MM.1S (cell line): Measurements from ENCODE around the gene ESRRB.

Experiments
- DNase-seq: peaks from one replicate; pipeline ENCODE4 v3.0.0-alpha.2; 2015
- H2AFZ ChIP-seq: fragments of 300-600 bp; sonication (generic); 2 replicates; pipeline ENCODE4 v1.6.0; 2016; ENCODE audit warnings: antibody characterized with exemption, low read length
- H3F3A ChIP-seq: fragments of 300-600 bp; sonication (generic); 2 replicates; pipeline ENCODE4 v1.6.1; 2016; ENCODE audit warnings: mild to moderate bottlenecking, antibody characterized with exemption, low read length, moderate library complexity, mixed read lengths; ENCODE audit not compliant: insufficient read depth
- H3K27ac ChIP-seq: fragments of 300-600 bp; sonication (generic); 2 replicates; pipeline ENCODE4 v1.5.1; 2016; ENCODE audit warnings: mild to moderate bottlenecking, low read length
- H3K27me3 ChIP-seq: fragments of 300-600 bp; sonication (generic); replicated peaks from 2 replicates; pipeline ENCODE4 v1.6.0; 2016; ENCODE audit warnings: low read length; ENCODE audit not compliant: insufficient read depth
- H3K36me3 ChIP-seq: fragments of 300-600 bp; sonication (generic); replicated peaks from 2 replicates; pipeline ENCODE4 v1.6.1; 2016; ENCODE audit warnings: mild to moderate bottlenecking, low read length, mixed read lengths; ENCODE audit not compliant: insufficient read depth
- H3K4me1 ChIP-seq: fragments of 300-600 bp; sonication (generic); 2 replicates; pipeline ENCODE4 v1.6.1; 2016; ENCODE audit warnings: low read length, mixed read lengths
- H3K4me2 ChIP-seq: fragments of 300-600 bp; sonication (generic); 2 replicates; pipeline ENCODE4 v1.6.0; 2016; ENCODE audit warnings: low read depth, low read length
- H3K4me3 ChIP-seq: fragments of 300-600 bp; sonication (generic); 2 replicates; pipeline ENCODE4 v1.5.1; 2016; ENCODE audit warnings: low read length, mixed read lengths
- H3K79me2 ChIP-seq: fragments of 300-600 bp; sonication (generic); 2 replicates; pipeline ENCODE4 v1.6.1; 2016; ENCODE audit warnings: mixed run types, low read length, mixed read lengths
- H3K9ac ChIP-seq: fragments of 300-600 bp; sonication (generic); 2 replicates; pipeline ENCODE4 v1.6.1; 2016; ENCODE audit warnings: low read length, mixed read lengths
- H3K9me2 ChIP-seq: fragments of 300-600 bp; sonication (generic); replicated peaks from 2 replicates; pipeline ENCODE4 v1.6.1; 2016; ENCODE audit warnings: mild to moderate bottlenecking, low read length, mixed read lengths; ENCODE audit not compliant: insufficient read depth
- H3K9me3 ChIP-seq: fragments of 300-600 bp; sonication (generic); replicated peaks from 2 replicates; pipeline ENCODE4 v1.6.1; 2016; ENCODE audit warnings: mild to moderate bottlenecking, low read length, mixed read lengths; ENCODE audit not compliant: insufficient read depth
- H4K20me1 ChIP-seq: fragments of 300-600 bp; sonication (generic); 2 replicates; pipeline ENCODE4 v1.6.1; 2016; ENCODE audit warnings: mild to moderate bottlenecking, low read length, moderate library complexity, mixed read lengths; ENCODE audit not compliant: insufficient read depth
- EZH2 ChIP-seq: fragments of 300-600 bp; sonication (generic); optimal IDR thresholded peaks from 2 replicates; pipeline ENCODE3; 2017; ENCODE audit warnings: low read depth, mild to moderate bottlenecking, antibody characterized with exemption, low read length, mixed read lengths
- EZH2phosphoT487 ChIP-seq: fragments of 300-600 bp; sonication (generic); IDR thresholded peaks from 2 replicates; pipeline ENCODE4 v1.6.1; 2018; ENCODE audit warnings: antibody characterized with exemption, low read length
- TF ChIP-seq, protein P1 (sequence below): fragments of 300-600 bp; sonication (generic); IDR thresholded peaks from 2 replicates; pipeline ENCODE4 v1.5.1; 2016; ENCODE audit warnings: antibody characterized with exemption, low read length, mixed read lengths

ESRRB gene

DNA sequence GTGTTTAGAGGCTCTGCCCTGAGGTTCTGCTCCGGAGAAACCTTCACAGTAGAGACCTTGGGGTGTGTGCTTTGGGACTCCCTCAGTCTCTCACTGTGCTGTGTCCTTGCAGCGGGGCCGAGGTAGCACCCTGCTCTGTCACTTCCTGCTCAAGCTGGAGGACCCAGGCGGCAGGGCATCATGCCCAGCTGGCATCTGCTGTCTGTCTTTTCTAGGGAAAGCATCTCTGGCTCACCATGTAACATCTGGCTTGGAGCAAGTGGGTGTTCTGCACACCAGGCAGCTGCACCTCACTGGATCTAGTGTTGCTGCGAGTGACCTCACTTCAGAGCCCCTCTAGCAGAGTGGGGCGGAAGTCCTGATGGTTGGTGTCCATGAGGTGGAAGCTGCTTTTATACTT, 124.5 kb downstream of the ESRRB start:
- Histone ChIP-seq H2AFZ (no peak overlapping the region), H3K9me3 (no peaks in the 10 kb centered on the region), H3K79me2 (no peaks in the 10 kb centered on the region), H3K27me3 (no peaks in the 10 kb centered on the region), H3K4me1 (no peaks in the 10 kb centered on the region), H3K9me2 (no peaks in the 10 kb centered on the region), H3K36me3 (no peaks in the 10 kb centered on the region), H3K4me2 (no peak overlapping the region), H4K20me1 (no peaks in the 10 kb centered on the region), H3K9ac (no peak overlapping the region), H3F3A (no peaks in the 10 kb centered on the region), H3K4me3 (no peak overlapping the region), H3K27ac (no peak overlapping the region)
- DNase-seq, result no peak
- no peak for TF ChIP-seq EZH2phosphoT487
- no peak for TF ChIP-seq EZH2
- TF ChIP-seq, protein P1, sequence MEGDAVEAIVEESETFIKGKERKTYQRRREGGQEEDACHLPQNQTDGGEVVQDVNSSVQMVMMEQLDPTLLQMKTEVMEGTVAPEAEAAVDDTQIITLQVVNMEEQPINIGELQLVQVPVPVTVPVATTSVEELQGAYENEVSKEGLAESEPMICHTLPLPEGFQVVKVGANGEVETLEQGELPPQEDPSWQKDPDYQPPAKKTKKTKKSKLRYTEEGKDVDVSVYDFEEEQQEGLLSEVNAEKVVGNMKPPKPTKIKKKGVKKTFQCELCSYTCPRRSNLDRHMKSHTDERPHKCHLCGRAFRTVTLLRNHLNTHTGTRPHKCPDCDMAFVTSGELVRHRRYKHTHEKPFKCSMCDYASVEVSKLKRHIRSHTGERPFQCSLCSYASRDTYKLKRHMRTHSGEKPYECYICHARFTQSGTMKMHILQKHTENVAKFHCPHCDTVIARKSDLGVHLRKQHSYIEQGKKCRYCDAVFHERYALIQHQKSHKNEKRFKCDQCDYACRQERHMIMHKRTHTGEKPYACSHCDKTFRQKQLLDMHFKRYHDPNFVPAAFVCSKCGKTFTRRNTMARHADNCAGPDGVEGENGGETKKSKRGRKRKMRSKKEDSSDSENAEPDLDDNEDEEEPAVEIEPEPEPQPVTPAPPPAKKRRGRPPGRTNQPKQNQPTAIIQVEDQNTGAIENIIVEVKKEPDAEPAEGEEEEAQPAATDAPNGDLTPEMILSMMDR, result no peak

DNA sequence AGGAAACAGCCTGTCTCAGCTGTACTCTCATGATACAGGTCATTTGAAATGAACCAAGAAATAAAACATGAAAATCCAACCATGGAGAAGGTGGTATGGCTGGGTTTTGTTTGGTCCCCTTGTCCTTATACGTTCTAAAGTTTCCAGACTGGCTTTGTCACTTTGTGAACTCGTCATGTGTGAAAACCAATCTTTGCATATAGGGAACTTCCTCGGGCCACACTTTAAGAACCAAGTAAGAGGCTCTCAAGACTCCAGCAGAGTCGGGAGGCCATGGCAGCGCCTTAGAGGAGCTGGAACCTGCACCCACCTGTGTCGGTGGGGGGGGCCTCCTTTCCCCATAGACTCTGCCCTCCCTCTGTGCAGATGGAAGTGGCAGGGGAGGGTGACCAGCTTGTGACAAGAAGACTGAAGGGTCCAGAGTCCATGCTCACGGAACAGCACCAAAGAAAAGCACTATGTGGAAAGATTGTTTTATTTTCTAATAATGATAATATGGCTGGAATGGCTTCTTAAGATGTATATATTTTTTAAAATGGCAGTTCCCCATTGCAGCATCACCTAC, 125.3 kb downstream of the ESRRB start:
- no peaks in the 10 kb centered on the region for H3K4me1 ChIP-seq

DNA sequence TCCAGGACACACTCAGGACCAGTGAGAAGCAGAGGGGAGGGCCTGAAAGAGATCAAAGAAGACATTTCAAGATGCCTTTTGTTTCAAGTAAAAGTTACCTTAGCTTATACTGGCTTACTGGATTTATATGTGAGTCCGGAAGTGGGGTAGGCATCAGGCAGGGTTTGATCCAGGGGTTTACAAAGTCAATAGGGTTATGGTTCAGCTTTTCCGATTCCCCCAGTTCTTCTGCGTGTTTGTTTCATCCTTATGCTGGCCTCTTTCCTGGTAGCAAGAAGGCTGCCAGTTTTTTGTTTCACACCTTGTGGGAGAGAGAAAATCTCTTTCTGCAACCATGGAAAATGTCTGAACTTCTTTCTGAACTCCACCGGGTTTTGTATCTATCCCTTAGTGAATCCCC, 126.3 kb downstream of the ESRRB start:
- Histone ChIP-seq H4K20me1 (no peaks in the 10 kb centered on the region), H3K9ac (no peak overlapping the region), H2AFZ (no peak overlapping the region), H3K9me2 (no peaks in the 10 kb centered on the region), H3K4me1 (no peaks in the 10 kb centered on the region), H3K36me3 (no peaks in the 10 kb centered on the region), H3K9me3 (no peaks in the 10 kb centered on the region), H3F3A (no peaks in the 10 kb centered on the region), H3K27me3 (no peaks in the 10 kb centered on the region), H3K4me2 (no peak overlapping the region), H3K79me2 (no peaks in the 10 kb centered on the region), H3K27ac (no peak overlapping the region), H3K4me3 (no peak overlapping the region)
- DNase-seq, result no peak
- TF ChIP-seq, protein P1, result no peak
- no peak for TF ChIP-seq EZH2phosphoT487
- TF ChIP-seq EZH2, result no peak

More for the DNA sequence above, 125.3 kb downstream of the ESRRB start:
- Histone ChIP-seq H3K9me2 (no peaks in the 10 kb centered on the region), H3K36me3 (no peaks in the 10 kb centered on the region), H3K9me3 (no peaks in the 10 kb centered on the region), H3K4me2 (no peak overlapping the region), H3K79me2 (no peaks in the 10 kb centered on the region), H4K20me1 (no peaks in the 10 kb centered on the region), H3K27ac (no peak overlapping the region), H2AFZ (no peak overlapping the region), H3K4me3 (no peak overlapping the region), H3F3A (no peaks in the 10 kb centered on the region), H3K27me3 (no peaks in the 10 kb centered on the region), H3K9ac (no peak overlapping the region)
- no peak for DNase-seq
- no peak for TF ChIP-seq EZH2
- TF ChIP-seq, protein P1, result no peak
- TF ChIP-seq EZH2phosphoT487, result no peak
